Natural killer cell (primary cell): ENCODE measurements around the gene ARF1. TPM values are rescaled to one million over a fixed set of nuclear protein-coding genes. Genes with fewer than 3 reads are reported as not detected.

Experiments used
- ATAC-seq, 3 donors: fragments of 150-1000 bp in 2 of 3; fragments of 200-7000 bp in 1 of 3; cut with Tn5 transposase; 1 replicate in 1 of 3; 2 replicates in 2 of 3; pipeline ENCODE4 v1.10.0; 2021; ENCODE audit warnings: mild to moderate bottlenecking in 2 of 3, moderate library complexity in 2 of 3
- DNase-seq, 2 donors: peaks; one replicate each; pipeline versions ENCODE4 v3.0.0 to v3.0.0-alpha.2; 2013 to 2021; ENCODE audit warnings: mixed read lengths in 1 of 2
- H3K27ac ChIP-seq: one replicate; pipeline ENCODE4 v1.5.1; 2013; ENCODE audit warnings: mild to moderate bottlenecking, low read length
- H3K27me3 ChIP-seq: one replicate; pipeline ENCODE4 v1.6.1; 2013; ENCODE audit warnings: low read length; ENCODE audit not compliant: control insufficient read depth, insufficient read depth
- H3K36me3 ChIP-seq: one replicate; pipeline ENCODE4 v1.6.1; 2013; ENCODE audit warnings: low read length; ENCODE audit not compliant: control insufficient read depth, insufficient read depth
- H3K4me1 ChIP-seq: one replicate; pipeline ENCODE4 v1.6.1; 2013; ENCODE audit warnings: low read length; ENCODE audit not compliant: control insufficient read depth, insufficient read depth
- H3K4me3 ChIP-seq: one replicate; pipeline ENCODE4 v1.5.1; 2013; ENCODE audit warnings: low read length
- H3K9me3 ChIP-seq: one replicate; pipeline ENCODE4 v1.6.1; 2013; ENCODE audit warnings: low read length; ENCODE audit not compliant: control insufficient read depth, insufficient read depth
- H3K27ac Mint-ChIP-seq, 2 donors: one replicate each; pipeline ENCODE4 v1.8.0; 2022; ENCODE audit warnings: mild to moderate bottlenecking in 2 of 2, mixed read lengths in 2 of 2, moderate library complexity in 1 of 2
- H3K27me3 Mint-ChIP-seq, 2 donors: one replicate each; pipeline ENCODE4 v1.8.0; 2022; ENCODE audit warnings: low read depth in 2 of 2, mixed read lengths in 2 of 2
- H3K36me3 Mint-ChIP-seq: one replicate; pipeline ENCODE4 v1.8.0; 2022; ENCODE audit warnings: mixed read lengths
- H3K4me1 Mint-ChIP-seq, 2 donors: one replicate each; pipeline ENCODE4 v1.8.0; 2022; ENCODE audit warnings: mixed read lengths in 2 of 2
- H3K4me3 Mint-ChIP-seq: one replicate; pipeline ENCODE4 v1.8.0; 2022; ENCODE audit warnings: mild to moderate bottlenecking, moderate library complexity, mixed read lengths
- H3K9me3 Mint-ChIP-seq, 2 donors: one replicate each; pipeline ENCODE4 v1.8.0; 2022; ENCODE audit warnings: mixed read lengths in 2 of 2
- CTCF ChIP-seq: fragments of 200-600 bp; IDR thresholded peaks from one replicate; pipeline ENCODE4 v1.8.0; 2022; ENCODE audit warnings: antibody characterized with exemption
- WGBS: methylation state at CpG from one replicate; pipeline ENCODE4 v1.1.7; 2013; ENCODE audit warnings: missing lambda C conversion rate; ENCODE audit not compliant: insufficient coverage; 5-methylcytosine and 5-hydroxymethylcytosine counted together
- intact Hi-C: fragments of 100-400 bp; cut with micrococcal nuclease; formaldehyde crosslinking; loops from one replicate; pipeline ENCODE4 v1.14.2; 2022
- total RNA-seq, 4 donors: library from RNA; stranded (reverse); fragments of 120-200 nt in 1 of 4; gene quantifications; one replicate each; pipeline versions ENCODE4 v1.2.3 to v1.2.4, GENCODE V29; 2013 to 2022

The ARF1 gene
- total RNA-seq, 3 donors from 2014 or later (not counting 1 experiment from before 2014, with no cell fraction given) = 368 to 427 (median 424) TPM

- Histone ChIP-seq H3K27ac (peak overlapping the region; percentile 58), H3K9me3 (no peaks in the 10 kb centered on the region), H3K27me3 (no peaks in the 10 kb centered on the region), H3K4me3 (no peak overlapping the region), H3K4me1 (peaks cover 92% of the 10 kb centered on the region), H3K36me3 (peaks cover 5% of the 10 kb centered on the region)
- 46% methylated on average over 7 of the region's 7 CpGs for WGBS
- Mint-ChIP-seq H3K36me3 (no peaks in the 10 kb centered on the region), H3K4me1 (peaks cover 90 to 92% of the 10 kb centered on the region in 2 donors), H3K27me3 (no peaks in the 10 kb centered on the region), H3K9me3 (no peaks in the 10 kb centered on the region), H3K4me3 (peak overlapping the region; percentile 81), H3K27ac (peak overlapping the region; percentile 92 to 94)
- intact Hi-C loops = no loop called here
- TF ChIP-seq CTCF = no peak
- DNase-seq = peak in 1 of 2 donors; percentile 27
- ATAC-seq = peak in 2 of 3 donors; percentile 20 to 40
Measured at GRCh38 chr1:228087771-228088251, 5.3 kb downstream of the ARF1 start.

GRCh38 chr1:228088586-228089498 is 6.3 kb downstream of the ARF1 start:
- Mint-ChIP-seq H3K27me3 (no peaks in the 10 kb centered on the region), H3K9me3 (no peaks in the 10 kb centered on the region), H3K27ac (peak overlapping the region; percentile 92 to 94), H3K36me3 (no peaks in the 10 kb centered on the region), H3K4me1 (peaks cover 84 to 87% of the 10 kb centered on the region in 2 donors), H3K4me3 (peak overlapping the region; percentile 81)
- Histone ChIP-seq H3K36me3 (peaks cover 5% of the 10 kb centered on the region), H3K4me3 (no peak overlapping the region), H3K27me3 (no peaks in the 10 kb centered on the region), H3K27ac (peak overlapping the region; percentile 58), H3K9me3 (no peaks in the 10 kb centered on the region), H3K4me1 (peaks cover 93% of the 10 kb centered on the region)
- no peak for TF ChIP-seq CTCF
- intact Hi-C loops = no loop called here
- 61% methylated on average over 21 of the region's 21 CpGs for WGBS
- peak; percentile 23 to 30 (median 27) for ATAC-seq
- DNase-seq = peak in 1 of 2 donors; percentile 20

GRCh38 chr1:228089519-228090380 is 7.2 kb downstream of the ARF1 start:
- ATAC-seq = peak; percentile 30 to 73 (median 45)

More at GRCh38 chr1:228089519-228090380, 7.2 kb downstream of the ARF1 start:
- Mint-ChIP-seq H3K9me3 (no peaks in the 10 kb centered on the region), H3K27me3 (no peaks in the 10 kb centered on the region), H3K36me3 (peaks cover 2% of the 10 kb centered on the region), H3K4me1 (peaks cover 83 to 84% of the 10 kb centered on the region in 2 donors), H3K4me3 (peak overlapping the region; percentile 81), H3K27ac (peak overlapping the region; percentile 92 to 94)
- no peak overlapping the region for H3K4me3 ChIP-seq
- H3K27me3 ChIP-seq = no peaks in the 10 kb centered on the region
- intact Hi-C loops = no loop called here
- no peak for TF ChIP-seq CTCF
- peak overlapping the region; percentile 58 for H3K27ac ChIP-seq
- H3K9me3 ChIP-seq = peaks cover 8% of the 10 kb centered on the region
- peaks cover 86% of the 10 kb centered on the region for H3K4me1 ChIP-seq
- DNase-seq = no peak
- H3K36me3 ChIP-seq = peaks cover 9% of the 10 kb centered on the region
- 57% methylated on average over 11 of the region's 12 CpGs for WGBS
